GM12873 (cell line): ENCODE data around the gene DICER1.

ENCODE experiments used
- TF ChIP-seq, protein P1 (sequence below): IDR thresholded peaks from 2 replicates; pipeline ENCODE4 v1.5.1; 2012; ENCODE audit warnings: low read depth, mild to moderate bottlenecking, moderate library complexity, low read length, control low read depth; ENCODE audit not compliant: insufficient read depth; ENCODE audit errors: missing control alignments

The DICER1 gene

DNA sequence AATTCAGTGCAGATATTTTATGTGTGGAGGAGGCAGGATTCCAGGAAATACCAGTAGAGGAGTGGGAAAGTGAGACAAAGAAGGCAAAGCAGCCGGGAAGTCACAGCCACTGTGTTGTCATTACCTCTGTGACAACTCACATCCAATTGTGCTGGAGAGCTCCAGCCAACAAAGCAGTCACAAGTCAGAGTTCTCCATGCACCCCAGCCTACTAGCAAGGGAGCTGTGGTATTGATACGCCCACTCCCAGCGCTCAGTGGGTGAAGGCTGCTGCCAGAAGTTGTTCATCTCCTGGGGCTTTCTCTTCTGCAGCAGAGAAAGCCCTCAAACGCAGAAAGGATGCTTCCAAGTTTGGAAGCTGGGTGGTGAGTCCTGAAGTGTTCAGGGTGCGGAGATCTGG, 93.9 kb downstream of the DICER1 start:
- TF ChIP-seq, protein P1, sequence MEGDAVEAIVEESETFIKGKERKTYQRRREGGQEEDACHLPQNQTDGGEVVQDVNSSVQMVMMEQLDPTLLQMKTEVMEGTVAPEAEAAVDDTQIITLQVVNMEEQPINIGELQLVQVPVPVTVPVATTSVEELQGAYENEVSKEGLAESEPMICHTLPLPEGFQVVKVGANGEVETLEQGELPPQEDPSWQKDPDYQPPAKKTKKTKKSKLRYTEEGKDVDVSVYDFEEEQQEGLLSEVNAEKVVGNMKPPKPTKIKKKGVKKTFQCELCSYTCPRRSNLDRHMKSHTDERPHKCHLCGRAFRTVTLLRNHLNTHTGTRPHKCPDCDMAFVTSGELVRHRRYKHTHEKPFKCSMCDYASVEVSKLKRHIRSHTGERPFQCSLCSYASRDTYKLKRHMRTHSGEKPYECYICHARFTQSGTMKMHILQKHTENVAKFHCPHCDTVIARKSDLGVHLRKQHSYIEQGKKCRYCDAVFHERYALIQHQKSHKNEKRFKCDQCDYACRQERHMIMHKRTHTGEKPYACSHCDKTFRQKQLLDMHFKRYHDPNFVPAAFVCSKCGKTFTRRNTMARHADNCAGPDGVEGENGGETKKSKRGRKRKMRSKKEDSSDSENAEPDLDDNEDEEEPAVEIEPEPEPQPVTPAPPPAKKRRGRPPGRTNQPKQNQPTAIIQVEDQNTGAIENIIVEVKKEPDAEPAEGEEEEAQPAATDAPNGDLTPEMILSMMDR: no peak

DNA sequence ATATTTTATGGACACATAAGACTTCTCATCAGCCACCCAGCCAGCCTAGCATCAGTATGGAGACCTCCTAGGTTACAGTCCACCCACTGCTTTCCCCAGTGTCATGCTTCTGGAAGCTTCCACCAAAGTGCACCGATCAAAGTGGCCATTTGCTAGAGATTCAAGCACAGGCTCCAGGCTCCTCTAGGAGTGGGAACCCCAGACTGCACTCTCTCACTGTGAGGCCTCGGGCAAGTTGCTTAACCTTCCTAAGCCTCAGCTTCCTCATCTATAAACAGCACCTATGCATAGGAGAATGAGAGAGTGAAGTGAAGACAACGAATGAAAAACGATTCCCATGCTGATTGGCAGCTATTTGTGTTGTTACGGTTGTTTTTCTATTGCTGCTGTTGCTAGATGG, 94.4 kb downstream of the DICER1 start:
- TF ChIP-seq, protein P1: no peak

DNA sequence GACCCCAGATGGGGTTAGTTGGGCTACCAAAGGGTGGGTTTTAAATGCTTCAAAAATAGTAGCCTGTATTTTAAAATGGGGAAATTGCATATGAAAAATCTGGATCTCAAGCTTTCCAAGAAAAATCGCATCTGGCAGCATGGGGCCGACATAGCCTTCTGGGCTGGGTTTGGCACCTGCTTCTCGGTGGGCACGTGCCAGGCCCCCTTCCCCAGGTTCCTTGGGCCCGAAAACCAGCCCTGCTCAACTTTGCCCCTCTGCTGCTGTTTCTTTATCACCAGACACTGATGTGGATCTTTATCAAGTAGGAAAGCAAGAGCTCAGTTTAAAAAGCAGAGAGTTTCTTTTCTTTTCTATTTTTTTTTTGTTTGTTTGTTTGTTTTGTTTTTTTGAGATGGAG, 95.1 kb downstream of the DICER1 start:
- TF ChIP-seq, protein P1: no peak

DNA sequence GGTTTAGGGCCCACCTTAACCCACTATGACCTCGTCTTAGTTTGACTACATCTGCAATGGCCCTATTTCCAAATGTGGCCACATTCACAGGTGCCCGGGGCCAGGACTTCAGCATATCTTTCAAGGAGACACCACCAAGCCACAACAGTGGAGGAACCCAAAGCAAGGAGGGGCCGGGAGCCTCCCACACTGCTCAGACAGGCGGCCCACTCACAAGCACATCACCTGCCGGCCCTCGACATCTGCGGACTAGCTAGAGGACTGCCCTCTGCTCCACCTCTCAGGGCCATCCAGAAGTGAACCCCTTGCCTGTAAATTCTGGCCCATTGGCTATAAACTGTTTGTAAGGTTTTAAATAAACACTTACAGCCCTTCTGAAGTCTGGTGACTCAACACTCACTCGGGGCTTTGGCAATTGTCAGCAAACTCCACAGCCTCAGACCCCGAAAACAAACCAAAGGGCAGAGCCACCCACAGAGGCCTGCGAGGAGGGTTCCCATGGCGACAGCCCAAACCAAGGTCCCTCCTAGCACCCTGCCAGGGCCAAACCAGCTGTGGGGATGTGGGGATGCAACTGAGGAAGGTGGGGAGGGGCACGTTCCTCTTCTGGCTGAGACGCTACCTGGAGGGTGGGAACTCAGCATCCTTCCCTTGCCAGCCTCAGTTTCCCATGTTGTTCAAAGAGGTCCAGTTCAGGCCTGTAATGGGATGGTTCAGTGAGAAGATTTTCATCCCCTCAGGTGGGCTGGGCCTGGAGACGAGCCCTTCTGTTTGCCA, 95.8 kb downstream of the DICER1 start:
- TF ChIP-seq, protein P1: no peak

DNA sequence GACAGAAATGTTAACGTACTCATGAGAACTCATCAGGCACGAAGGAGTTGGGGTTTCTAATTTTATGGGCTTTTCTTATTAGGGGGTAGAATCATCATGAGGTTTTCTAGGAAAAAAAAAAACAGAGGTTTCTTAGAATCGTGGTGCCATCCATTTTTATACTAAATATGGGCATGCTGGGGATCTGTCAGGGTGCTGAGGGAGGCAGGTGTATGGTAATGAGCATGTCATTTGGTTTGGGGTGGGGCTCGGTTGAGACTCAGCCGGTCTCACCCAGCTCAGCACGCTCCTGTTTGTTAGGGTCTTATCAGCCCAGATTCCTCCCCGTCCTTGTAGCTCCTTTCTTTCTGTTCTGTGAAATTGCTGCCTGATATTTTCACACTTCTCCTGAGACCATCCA, 98.2 kb downstream of the DICER1 start:
- TF ChIP-seq, protein P1: no peak

DNA sequence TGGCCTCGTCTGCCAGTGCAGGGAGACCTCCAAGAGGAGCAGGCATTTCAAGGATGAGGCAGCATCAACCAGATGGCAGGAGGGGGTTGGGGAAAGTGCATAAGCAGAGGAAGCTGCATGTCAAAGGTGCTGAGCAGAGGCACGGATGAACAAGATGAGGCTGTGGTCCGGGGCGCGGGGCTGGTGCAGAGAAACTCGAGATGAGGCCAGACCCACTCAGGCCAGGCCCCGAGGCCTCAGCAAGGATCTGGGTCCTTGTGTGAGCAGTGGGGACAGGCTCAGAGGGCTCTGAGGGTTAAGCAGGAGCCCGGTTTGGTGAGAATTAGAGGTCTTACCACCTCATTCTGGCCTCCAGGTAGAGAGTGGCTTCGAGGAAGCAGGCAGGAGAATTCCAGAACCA, 98.8 kb downstream of the DICER1 start:
- TF ChIP-seq, protein P1: no peak

DNA sequence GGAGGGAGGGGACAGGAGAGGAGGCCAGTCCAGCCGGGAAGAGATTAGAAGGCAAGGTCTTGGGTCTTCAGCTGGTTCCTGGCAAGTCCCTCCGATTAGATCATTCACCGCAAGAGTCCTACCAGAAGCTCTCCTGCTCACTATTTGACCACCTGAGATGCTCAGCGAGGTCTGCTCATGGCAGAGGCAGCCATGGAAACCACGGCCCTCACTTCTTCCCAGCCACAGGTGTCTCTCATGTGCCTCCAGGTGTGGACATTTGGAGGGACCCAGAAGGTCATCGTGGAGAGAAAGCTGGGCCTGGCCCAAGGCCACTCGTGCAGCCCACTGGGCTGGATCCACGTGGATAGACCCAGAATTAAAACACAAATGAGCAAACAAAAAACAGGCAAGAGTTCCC, 99.5 kb downstream of the DICER1 start:
- TF ChIP-seq, protein P1: no peak
